H1 (cell line): ENCODE measurements around the gene SCAI.

Experiments used
- ATF2 ChIP-seq: IDR thresholded peaks from 2 replicates; pipeline ENCODE4 v1.6.1; 2012; ENCODE audit warnings: low read length, inconsistent platforms
- CTCF ChIP-seq, 3 experiments: IDR thresholded peaks; 1 replicate in 2 of 3; 2 replicates in 1 of 3; pipeline versions ENCODE4 v1.5.1 to v1.6.1; 2011; ENCODE audit warnings: low read length in 3 of 3, mild to moderate bottlenecking in 3 of 3, inconsistent platforms in 2 of 3, low read depth in 1 of 3, moderate library complexity in 1 of 3; ENCODE audit not compliant: insufficient read depth in 1 of 3; ENCODE audit errors: control extremely low read depth in 1 of 3
- POLR2AphosphoS5 ChIP-seq: IDR thresholded peaks from 2 replicates; pipeline ENCODE4 v1.6.1; 2011; ENCODE audit warnings: low read depth, low read length
- RBBP5 ChIP-seq: IDR thresholded peaks from 2 replicates; pipeline ENCODE4 v1.7.1; 2012; ENCODE audit warnings: low read depth, mild to moderate bottlenecking, inconsistent platforms, low read length, moderate library complexity, borderline replicate concordance
- SP1 ChIP-seq: IDR thresholded peaks from 2 replicates; pipeline ENCODE4 v1.6.1; 2011; ENCODE audit warnings: low read depth, low read length
- YY1 ChIP-seq: IDR thresholded peaks from 2 replicates; pipeline ENCODE4 v1.6.1; 2011; ENCODE audit warnings: low read depth, mild to moderate bottlenecking, low read length

- TF ChIP-seq POLR2AphosphoS5 (no peak), CTCF (IDR thresholded peaks at IDR 0.05; ENCODE audit: control extremely low read depth in 1 of 3, insufficient read depth in 1 of 3, low read depth in 1 of 3, low read length in 3 of 3) (no peak), SP1 (no peak), ATF2 (no peak), RBBP5 (no peak), YY1 (no peak)
Observed at GRCh38 chr9:125183054-125183453, 39.7 kb upstream of the SCAI start.
